CD8-positive, alpha-beta memory T cell (primary cell): ENCODE measurements around the gene GPRIN1. TPM values are rescaled to one million over a fixed set of nuclear protein-coding genes. Genes with fewer than 3 reads are reported as not detected.
"Not testable (repeated sequence)": the region's sequence is repeated elsewhere in the genome, so short reads cannot be mapped to it uniquely, and the experiment has no call there.

Source experiments
- CTCF ChIA-PET: fragments of 350-600 bp; sonication (Branson Sonifier 250); formaldehyde crosslinking; loops from one replicate; lab custom pipeline; 2021; ENCODE audit warnings: antibody characterized with exemption; lab: Charles Lee
- POLR2A ChIA-PET: fragments of 350-600 bp; sonication (Branson Sonifier 250); formaldehyde crosslinking; loops from one replicate; lab custom pipeline; 2021; ENCODE audit warnings: antibody characterized with exemption; lab: Charles Lee
- DNase-seq, 5 donors: peaks; one replicate each; pipeline versions ENCODE4 v3.0.0 to v3.0.0-alpha.2; 2020 to 2022; ENCODE audit warnings: mixed read lengths in 1 of 5
- H3K27ac ChIP-seq: one replicate; pipeline ENCODE4 v1.7.0; 2013; ENCODE audit warnings: low read depth, mild to moderate bottlenecking, low read length, moderate library complexity
- H3K27me3 ChIP-seq: 2 replicates; pipeline ENCODE4 v1.7.0; 2013; ENCODE audit warnings: low read length, mild to moderate bottlenecking; ENCODE audit not compliant: insufficient read depth, poor library complexity, severe bottlenecking
- H3K36me3 ChIP-seq: 2 replicates; pipeline ENCODE4 v1.7.0; 2013; ENCODE audit warnings: mild to moderate bottlenecking, low read length, moderate library complexity; ENCODE audit not compliant: insufficient read depth
- H3K4me1 ChIP-seq: 2 replicates; pipeline ENCODE4 v1.7.0; 2013; ENCODE audit warnings: mild to moderate bottlenecking, low read length, moderate library complexity; ENCODE audit not compliant: insufficient read depth
- H3K4me3 ChIP-seq: 2 replicates; pipeline ENCODE4 v1.7.0; 2013; ENCODE audit warnings: mild to moderate bottlenecking, low read length
- H3K9me3 ChIP-seq: 2 replicates; pipeline ENCODE4 v1.7.0; 2013; ENCODE audit warnings: mild to moderate bottlenecking, low read length
- H3K27ac Mint-ChIP-seq, 8 donors: one replicate each; pipeline ENCODE4 v1.8.0; 2020 to 2021; ENCODE audit warnings: mixed read lengths in 8 of 8, mild to moderate bottlenecking in 6 of 8, inconsistent platforms in 3 of 8, moderate library complexity in 3 of 8
- H3K27me3 Mint-ChIP-seq, 2 donors: one replicate each; pipeline ENCODE4 v1.8.0; 2020 to 2021; ENCODE audit warnings: mixed read lengths in 2 of 2, mild to moderate bottlenecking in 1 of 2, moderate library complexity in 1 of 2
- H3K36me3 Mint-ChIP-seq, 3 donors: one replicate each; pipeline ENCODE4 v1.8.0; 2020 to 2021; ENCODE audit warnings: mixed read lengths in 3 of 3, inconsistent platforms in 1 of 3, mild to moderate bottlenecking in 1 of 3
- H3K4me1 Mint-ChIP-seq, 3 donors: one replicate each; pipeline ENCODE4 v1.8.0; 2020 to 2021; ENCODE audit warnings: mixed read lengths in 3 of 3, inconsistent platforms in 1 of 3, mild to moderate bottlenecking in 1 of 3
- H3K4me3 Mint-ChIP-seq, 7 donors: one replicate each; pipeline ENCODE4 v1.8.0; 2020 to 2021; ENCODE audit warnings: mixed read lengths in 7 of 7, mild to moderate bottlenecking in 6 of 7, moderate library complexity in 4 of 7, inconsistent platforms in 2 of 7
- H3K9me3 Mint-ChIP-seq, 5 donors: one replicate each; pipeline ENCODE4 v1.8.0; 2020 to 2022; ENCODE audit warnings: mixed read lengths in 5 of 5, mild to moderate bottlenecking in 3 of 5, moderate library complexity in 2 of 5, inconsistent platforms in 1 of 5
- polyA plus RNA-seq: library from polyadenylated mRNA; unstranded; fragments of 300-500 nt; fragmentation: Illumina TruSeq; gene quantifications from one replicate; pipeline ENCODE4 v1.2.3, GENCODE V29; 2021
- total RNA-seq, 2 experiments: library from RNA; stranded (reverse); gene quantifications; one replicate each; pipeline ENCODE4 v1.2.3, GENCODE V29; 2021

Gene GPRIN1
- total and polyA plus RNA-seq, 3 experiments from 2014 or later, result 0.43 to 2.7 (median 2.3) TPM

DNA sequence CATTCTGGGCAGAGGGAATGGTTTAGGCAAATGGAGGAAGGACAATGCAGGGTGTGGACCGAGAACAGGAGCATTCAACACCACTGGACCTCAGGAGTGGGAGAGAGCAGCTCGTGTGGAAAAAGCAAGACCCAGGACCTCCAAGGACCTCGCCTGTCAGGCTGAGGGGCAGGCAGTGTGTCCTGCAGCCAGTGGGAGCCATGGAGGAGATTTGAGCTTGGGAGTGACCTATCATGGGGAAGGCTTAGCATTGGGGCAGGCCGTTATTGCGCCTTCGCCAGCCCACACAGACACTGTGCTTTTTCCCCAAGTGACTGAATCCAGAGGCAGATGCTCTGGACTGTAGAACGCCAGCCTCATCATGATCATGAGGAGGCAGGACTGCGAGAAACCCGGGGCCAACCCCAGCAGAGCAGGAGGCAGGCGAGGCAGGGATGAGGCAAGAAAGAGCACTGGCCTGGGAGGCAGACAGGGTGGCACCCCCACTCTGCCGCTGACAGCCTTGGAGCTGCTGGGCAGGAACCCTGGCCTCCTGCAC is 57.6 kb downstream of the GPRIN1 start:
- Mint-ChIP-seq H3K27me3 (no peaks in the 10 kb centered on the region), H3K4me3 (no peak overlapping the region), H3K36me3 (no peaks in the 10 kb centered on the region), H3K27ac (peak overlapping the region in 2 of 8 donors; percentile 54 to 64), H3K9me3 (no peaks in the 10 kb centered on the region), H3K4me1 (peaks cover 44 to 74% (median 48%) of the 10 kb centered on the region in 3 donors)
- Histone ChIP-seq H3K4me1 (peaks cover 61% of the 10 kb centered on the region), H3K9me3 (no peaks in the 10 kb centered on the region), H3K27me3 (no peaks in the 10 kb centered on the region), H3K36me3 (no peaks in the 10 kb centered on the region), H3K27ac (no peak overlapping the region), H3K4me3 (no peak overlapping the region)
- ChIA-PET POLR2A (interaction anchor here (1.4 kb wide), 1 partner anchor 9 kb away, joined by 7 read pairs; no protein-coding TSS in a partner anchor), CTCF (interaction anchor here (1.3 kb wide), 1 partner anchor 8 kb away, joined by 3 read pairs; no protein-coding TSS in a partner anchor)
- no peak for DNase-seq

DNA sequence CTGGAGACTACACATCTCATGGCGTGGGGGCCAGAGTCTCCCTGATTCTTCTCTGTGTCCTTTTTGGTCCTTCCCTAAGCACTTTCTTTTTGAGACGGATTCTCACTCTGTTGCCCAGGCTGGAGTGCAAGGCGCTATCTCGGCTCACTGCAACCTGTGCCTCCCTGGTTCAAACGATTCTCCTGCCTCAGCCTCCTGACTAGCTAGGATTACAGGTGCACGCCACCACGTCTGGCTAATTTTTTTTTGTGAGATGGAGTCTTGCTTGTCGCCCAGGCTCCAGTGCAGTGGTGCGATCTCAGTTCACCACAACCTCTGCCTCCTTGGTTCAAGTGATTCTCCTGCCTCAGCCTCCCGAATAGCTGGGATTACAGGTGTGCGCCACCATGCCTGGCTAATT is 59.0 kb downstream of the GPRIN1 start:
- H3K27ac ChIP-seq, H3K9me3 ChIP-seq, H3K9me3 Mint-ChIP-seq, H3K36me3 ChIP-seq, H3K36me3 Mint-ChIP-seq, DNase-seq, H3K27me3 Mint-ChIP-seq, H3K4me3 ChIP-seq, H3K27me3 ChIP-seq: not testable (repeated sequence)
- H3K4me3 Mint-ChIP-seq, result peak overlapping the region in 5 of 7 donors; percentile 33 to 77 (median 66)
- peak overlapping the region in 7 of 8 donors; percentile 24 to 80 (median 73) for H3K27ac Mint-ChIP-seq
- ChIA-PET POLR2A (interaction anchor here (0.6 to 1.0 kb wide), 2 partner anchors 18 to 40 kb away, joined by 3 read pairs; no protein-coding TSS in a partner anchor), CTCF (interaction anchor here (0.9 to 1.1 kb wide), 2 partner anchors 21 to 134 kb away, joined by 3 to 4 read pairs; partner anchors contain the start of gene CLTB)
- peaks cover 43 to 77% (median 45%) of the 10 kb centered on the region in 3 donors for H3K4me1 Mint-ChIP-seq
- H3K4me1 ChIP-seq, result peaks cover 49% of the 10 kb centered on the region

DNA sequence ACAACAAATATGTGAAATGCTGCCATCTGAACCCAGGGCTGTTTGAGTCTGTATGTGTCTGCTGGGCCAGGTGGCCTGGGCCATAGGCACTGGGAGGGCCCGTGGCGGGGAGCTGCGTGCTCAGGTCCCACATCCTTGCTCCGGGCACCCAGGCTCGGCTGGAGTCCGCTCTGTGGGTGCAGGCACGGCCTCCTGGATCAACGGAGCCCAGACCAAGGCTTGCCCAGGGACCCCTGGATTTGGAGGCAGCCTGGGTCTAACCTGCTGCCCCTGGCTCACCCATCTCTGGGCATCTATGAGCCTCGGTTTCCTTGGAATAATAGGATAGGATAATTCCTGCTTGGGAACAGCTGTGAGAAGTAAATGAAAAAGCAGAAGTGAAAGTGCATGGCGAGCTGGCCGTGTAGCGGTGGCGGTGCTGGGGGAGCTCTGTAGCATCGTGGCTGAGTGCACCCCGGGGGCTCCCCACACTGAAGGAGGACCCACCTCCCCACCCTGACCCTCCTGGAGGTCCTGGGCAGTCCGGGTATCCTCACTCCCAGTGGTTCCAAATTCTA is 59.6 kb downstream of the GPRIN1 start:
- POLR2A ChIA-PET, result interaction anchor here (0.6 to 2.3 kb wide), 4 partner anchors 13 to 103 kb away, joined by 3 to 10 read pairs (median 6); partner anchors contain the start of genes FAF2 and RNF44
- Histone ChIP-seq H3K36me3 (no peaks in the 10 kb centered on the region), H3K27me3 (no peaks in the 10 kb centered on the region), H3K4me1 (peaks cover 48% of the 10 kb centered on the region), H3K27ac (no peak overlapping the region), H3K9me3 (no peaks in the 10 kb centered on the region), H3K4me3 (no peak overlapping the region)
- no peak for DNase-seq
- H3K4me3 Mint-ChIP-seq, result peak overlapping the region in 4 of 7 donors; percentile 34 to 77 (median 66)
- peaks cover 0 to under 1% (median 0%) of the 10 kb centered on the region in 3 donors for H3K36me3 Mint-ChIP-seq
- no peaks in the 10 kb centered on the region for H3K9me3 Mint-ChIP-seq
- H3K27me3 Mint-ChIP-seq, result no peaks in the 10 kb centered on the region
- peaks cover 42 to 77% (median 45%) of the 10 kb centered on the region in 3 donors for H3K4me1 Mint-ChIP-seq
- CTCF ChIA-PET, result interaction anchor here (0.9 to 1.3 kb wide), 3 partner anchors 20 to 134 kb away, joined by 3 to 4 read pairs (median 4); partner anchors contain the start of gene CLTB
- H3K27ac Mint-ChIP-seq, result peak overlapping the region; percentile 24 to 87 (median 52)

DNA sequence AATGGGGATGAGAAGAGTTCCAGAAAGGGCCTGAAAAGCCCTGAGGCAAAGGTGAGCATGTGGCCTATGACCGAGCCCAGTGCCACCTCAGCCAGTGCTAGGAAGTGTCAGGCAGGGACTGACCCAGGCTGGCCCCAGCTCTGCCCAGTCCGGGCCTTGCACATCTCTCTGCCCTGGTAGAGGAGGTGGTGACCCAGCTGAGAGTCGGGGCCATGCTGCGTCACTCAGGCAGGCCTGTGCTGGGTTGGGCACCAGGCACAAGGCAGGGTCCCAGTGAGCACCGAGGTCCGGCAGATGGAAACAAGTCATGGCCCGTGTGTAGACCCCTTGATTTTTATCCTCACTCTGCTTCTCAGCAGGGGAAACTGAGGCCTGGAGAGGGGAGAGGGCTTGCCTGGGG is 60.1 kb downstream of the GPRIN1 start:
- Mint-ChIP-seq H3K9me3 (no peaks in the 10 kb centered on the region), H3K36me3 (peaks cover 0 to 2% (median 0%) of the 10 kb centered on the region in 3 donors), H3K4me3 (no peak overlapping the region), H3K27me3 (no peaks in the 10 kb centered on the region), H3K27ac (peak overlapping the region in 6 of 8 donors; percentile 29 to 87 (median 58)), H3K4me1 (peaks cover 42 to 77% (median 45%) of the 10 kb centered on the region in 3 donors)
- no peak for DNase-seq
- Histone ChIP-seq H3K4me1 (peaks cover 48% of the 10 kb centered on the region), H3K9me3 (no peaks in the 10 kb centered on the region), H3K27ac (no peak overlapping the region), H3K36me3 (no peaks in the 10 kb centered on the region), H3K4me3 (no peak overlapping the region), H3K27me3 (no peaks in the 10 kb centered on the region)
- ChIA-PET CTCF (interaction anchor here (1.0 to 1.3 kb wide), 2 partner anchors 20 to 102 kb away, joined by 3 to 4 read pairs; partner anchors contain the start of gene FAF2), POLR2A (interaction anchor here (1.0 to 2.3 kb wide), 3 partner anchors 12 to 102 kb away, joined by 3 to 10 read pairs (median 8); partner anchors contain the start of genes FAF2 and RNF44)

DNA sequence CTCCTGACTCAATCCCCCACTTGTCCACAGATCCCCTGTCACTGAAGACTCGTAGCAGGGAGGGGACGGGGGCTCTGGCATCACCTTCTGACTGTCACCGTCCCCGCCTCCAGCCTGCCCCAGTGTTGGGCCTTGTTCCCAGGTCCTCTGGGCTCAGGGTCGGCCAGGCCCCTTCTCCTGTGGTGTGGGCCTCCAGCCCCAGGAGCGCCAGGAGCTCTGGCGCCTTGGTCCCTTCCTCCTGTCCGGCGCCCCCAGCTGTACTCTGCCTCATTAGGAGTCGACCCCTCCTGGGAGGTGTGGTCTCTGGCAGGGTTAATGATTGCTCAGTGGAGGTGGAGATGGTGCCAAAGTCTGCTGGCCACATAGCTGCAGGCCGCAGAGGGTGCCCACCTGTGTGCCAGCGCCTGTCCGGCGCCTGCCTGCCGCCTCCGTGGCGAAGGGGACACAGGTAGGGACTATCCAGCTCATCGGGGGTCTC is 61.0 kb downstream of the GPRIN1 start, which contains the start of gene CDHR2:
CDHR2 (plus strand) TSS at position 376 of the 478 bp plus-strand sequence. CDS start 16,011 bp downstream, outside the sequence.
- peak within 1 kb of the TSS in 1 of 7 donors; percentile 67 for H3K4me3 Mint-ChIP-seq
- no peak within 1 kb of the TSS for H3K27ac ChIP-seq
- CTCF ChIA-PET, result interaction anchor here (1.0 to 1.3 kb wide), 2 partner anchors 21 to 101 kb away, joined by 3 to 4 read pairs; partner anchors contain the start of gene FAF2
- DNase-seq, result no peak
- H3K4me1 Mint-ChIP-seq, result peaks cover 42 to 76% (median 45%) of the 10 kb centered on the region in 3 donors
- peaks cover 48% of the 10 kb centered on the region for H3K4me1 ChIP-seq
- peak within 1 kb of the TSS; percentile 53 to 87 (median 78) for H3K27ac Mint-ChIP-seq
- H3K4me3 ChIP-seq, result no peak within 1 kb of the TSS
- H3K9me3 ChIP-seq, result no peaks in the 10 kb centered on the region
- no peaks in the 10 kb centered on the region for H3K27me3 ChIP-seq
- H3K9me3 Mint-ChIP-seq, result no peaks in the 10 kb centered on the region
- peaks cover 0 to 2% (median 0%) of the 10 kb centered on the region in 3 donors for H3K36me3 Mint-ChIP-seq
- peaks cover 0 to 1% of the 10 kb centered on the region in 2 donors for H3K27me3 Mint-ChIP-seq
- POLR2A ChIA-PET, result interaction anchor here (1.6 to 2.3 kb wide), 2 partner anchors 11 to 101 kb away, joined by 8 to 10 read pairs; partner anchors contain the start of genes FAF2 and RNF44
- H3K36me3 ChIP-seq, result no peaks in the 10 kb centered on the region

DNA sequence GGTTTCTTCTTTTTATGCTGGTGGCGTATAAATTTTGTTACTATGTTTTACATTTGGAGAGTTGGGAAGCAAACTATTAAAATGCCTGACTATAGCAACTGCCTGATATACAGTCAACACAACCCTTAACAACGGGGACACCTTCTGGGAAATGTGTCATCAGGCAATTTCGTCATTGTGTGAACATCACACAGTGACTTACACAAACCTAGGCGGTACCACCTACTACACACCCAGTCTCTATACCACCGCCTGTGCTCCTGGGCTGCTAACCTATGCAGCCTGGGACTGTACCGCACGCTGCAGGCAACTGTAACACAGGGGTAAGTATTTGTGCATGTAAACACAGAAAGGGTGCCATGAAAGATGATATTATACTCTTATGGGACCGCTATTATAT is 62.2 kb downstream of the GPRIN1 start:
- no peaks in the 10 kb centered on the region for H3K36me3 ChIP-seq
- no peaks in the 10 kb centered on the region for H3K9me3 Mint-ChIP-seq
- no peak for DNase-seq
- H3K4me3 Mint-ChIP-seq, result peak overlapping the region in 1 of 7 donors; percentile 21
- H3K4me1 ChIP-seq, result peaks cover 46% of the 10 kb centered on the region
- no peaks in the 10 kb centered on the region for H3K9me3 ChIP-seq
- H3K27me3 ChIP-seq, result no peaks in the 10 kb centered on the region
- no peak overlapping the region for H3K4me3 ChIP-seq
- CTCF ChIA-PET, result interaction anchor here (1.0 to 1.5 kb wide), 3 partner anchors 14 to 131 kb away, joined by 3 to 4 read pairs (median 3); no protein-coding TSS in a partner anchor
- peaks cover 37 to 69% (median 40%) of the 10 kb centered on the region in 3 donors for H3K4me1 Mint-ChIP-seq
- POLR2A ChIA-PET, result no interaction called here
- H3K27ac ChIP-seq, result no peak overlapping the region
- peak overlapping the region; percentile 60 to 84 (median 79) for H3K27ac Mint-ChIP-seq
- peaks cover 0 to 1% of the 10 kb centered on the region in 2 donors for H3K27me3 Mint-ChIP-seq
- peaks cover 0 to 5% (median 0%) of the 10 kb centered on the region in 3 donors for H3K36me3 Mint-ChIP-seq
